CD4-positive, alpha-beta T cell treated with Interleukin-2 at 100 ng/mL for 4 hours (primary cell): ENCODE data around the gene SIK1.
"Not testable (repeated sequence)": the region's sequence is repeated elsewhere in the genome, so short reads cannot be mapped to it uniquely, and the experiment has no call there.

Experiments
- DNase-seq: peaks from one replicate; pipeline ENCODE4 v3.0.0-alpha.2; 2020; ENCODE audit warnings: low spot score

The SIK1 gene

GRCh38 chr21:43439316-43440075 is 12.6 kb upstream of the SIK1 start:
- DNase-seq: not testable (repeated sequence)

DNA sequence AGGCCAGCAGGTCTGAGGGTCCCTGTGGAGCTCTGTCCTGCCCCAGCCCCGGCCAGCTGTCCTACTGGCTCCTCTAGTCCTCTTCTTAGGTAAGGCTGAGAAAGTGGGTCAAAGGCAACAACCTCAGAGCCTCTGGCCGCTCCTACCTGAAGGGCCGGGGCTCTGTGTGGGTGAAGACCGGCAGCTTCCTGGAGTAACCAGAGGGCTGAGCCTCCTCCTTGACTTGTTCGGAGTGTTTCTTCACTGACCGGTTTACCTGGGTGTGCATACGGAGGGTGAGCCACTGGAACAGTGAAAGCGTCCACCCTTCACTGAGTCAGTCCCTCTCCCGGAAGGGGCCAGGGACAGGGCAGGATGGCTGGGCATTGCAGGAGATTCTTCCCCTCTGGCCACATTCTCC is 9.3 kb upstream of the SIK1 start:
- not testable (repeated sequence) for DNase-seq

DNA sequence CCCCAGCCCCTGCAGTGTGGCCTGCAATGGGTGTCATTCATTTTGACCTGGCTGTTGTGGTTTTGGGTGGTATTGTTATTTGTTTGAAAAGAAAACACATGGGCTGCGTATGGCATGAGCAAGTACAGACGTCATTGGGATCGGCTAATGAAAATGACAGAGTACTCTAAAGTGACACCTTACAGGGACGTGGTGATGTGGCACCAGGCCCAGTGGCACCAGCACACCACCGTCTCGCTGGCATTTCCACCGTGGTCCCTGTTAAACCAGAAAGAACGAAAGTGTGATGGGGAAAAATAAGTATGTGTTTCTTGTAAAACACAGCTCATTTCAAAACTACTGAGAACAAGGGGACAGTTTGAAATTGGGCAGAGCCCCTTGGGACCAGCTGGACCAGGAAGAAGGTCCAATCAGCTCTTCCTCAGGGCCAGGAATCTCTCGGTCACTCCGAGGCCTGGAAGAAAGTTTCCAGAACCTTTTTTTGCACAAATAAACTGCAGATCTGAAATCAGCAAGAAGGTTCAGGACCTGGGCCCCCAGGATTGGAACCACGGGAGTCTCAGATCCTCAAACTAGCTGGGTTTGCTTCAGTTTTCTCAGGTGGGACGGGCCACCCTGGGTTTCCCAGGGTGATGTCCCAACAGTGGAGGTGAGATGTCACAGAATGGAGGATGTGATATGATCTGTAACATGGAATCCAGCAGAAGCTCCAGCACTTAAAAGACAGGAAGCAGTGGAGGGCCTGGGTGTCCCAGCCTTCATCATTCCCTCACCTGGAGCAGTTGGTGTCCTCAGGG is 6.6 kb upstream of the SIK1 start:
- not testable (repeated sequence) for DNase-seq

- not testable (repeated sequence) for DNase-seq
Observed at GRCh38 chr21:43430830-43431416, 4.0 kb upstream of the SIK1 start.

DNA sequence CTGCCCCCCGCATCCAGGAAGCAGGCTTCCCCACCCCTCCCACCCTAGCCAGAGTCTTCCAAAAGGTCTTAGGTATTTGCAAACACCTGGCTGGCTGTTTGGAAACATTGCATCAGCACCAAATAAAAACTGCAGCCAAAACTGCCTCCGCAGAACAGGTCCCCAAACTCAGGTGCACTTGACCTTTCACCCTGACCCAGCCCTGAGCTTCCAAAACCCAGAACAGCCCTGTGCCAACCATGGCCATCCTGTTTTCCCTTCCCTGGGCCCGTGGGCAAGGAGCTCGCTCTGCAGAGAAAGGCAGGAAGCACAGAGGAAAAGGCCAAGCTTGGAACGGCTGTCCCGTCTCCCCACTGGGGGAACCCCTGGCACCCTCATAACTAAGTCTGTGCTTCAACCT is 2.0 kb upstream of the SIK1 start:
- DNase-seq: not testable (repeated sequence)

DNA sequence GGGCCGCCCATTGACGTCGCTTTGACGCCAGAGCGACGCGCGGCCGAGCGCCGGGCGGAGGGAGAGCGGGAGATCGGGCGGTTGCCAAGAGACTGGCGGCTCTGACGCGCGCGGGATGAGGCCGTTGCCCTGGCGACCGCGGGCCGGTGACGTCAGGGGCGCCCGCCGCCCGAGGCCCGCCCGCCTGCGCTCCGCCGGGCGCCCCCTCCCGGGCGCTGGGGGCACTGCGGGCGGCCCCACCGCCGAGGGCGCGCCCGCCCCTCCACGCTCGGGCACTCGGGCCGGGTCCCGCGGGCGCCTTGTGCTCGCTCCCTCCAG is 270 bp upstream of the SIK1 start:
- DNase-seq: not testable (repeated sequence)

GRCh38 chr21:43426004-43426403 is 927 bp downstream of the SIK1 start:
- DNase-seq: not testable (repeated sequence)

DNA sequence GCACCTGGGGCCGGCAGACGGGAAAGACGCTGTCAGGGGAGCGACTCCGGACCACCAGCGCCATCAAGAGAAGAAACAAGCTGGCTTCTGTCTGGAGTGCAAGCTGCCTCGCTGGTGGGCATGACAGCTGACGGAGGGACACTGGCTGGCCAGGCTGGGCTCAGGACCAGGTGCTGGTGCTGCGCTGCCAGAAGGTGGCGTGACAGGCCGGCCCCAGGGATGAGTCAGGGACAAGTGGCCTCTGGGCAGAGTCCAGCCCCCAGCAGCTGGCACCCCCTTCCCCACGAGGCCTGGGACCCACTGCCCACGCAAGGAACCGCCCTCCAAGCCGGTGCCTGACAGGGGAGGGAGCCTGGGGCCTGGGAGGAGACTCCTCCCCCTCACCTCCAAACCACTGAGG is 7.5 kb downstream of the SIK1 start:
- not testable (repeated sequence) for DNase-seq

- not testable (repeated sequence) for DNase-seq
Observed at GRCh38 chr21:43414576-43414975, 12.4 kb downstream of the SIK1 start.

DNA sequence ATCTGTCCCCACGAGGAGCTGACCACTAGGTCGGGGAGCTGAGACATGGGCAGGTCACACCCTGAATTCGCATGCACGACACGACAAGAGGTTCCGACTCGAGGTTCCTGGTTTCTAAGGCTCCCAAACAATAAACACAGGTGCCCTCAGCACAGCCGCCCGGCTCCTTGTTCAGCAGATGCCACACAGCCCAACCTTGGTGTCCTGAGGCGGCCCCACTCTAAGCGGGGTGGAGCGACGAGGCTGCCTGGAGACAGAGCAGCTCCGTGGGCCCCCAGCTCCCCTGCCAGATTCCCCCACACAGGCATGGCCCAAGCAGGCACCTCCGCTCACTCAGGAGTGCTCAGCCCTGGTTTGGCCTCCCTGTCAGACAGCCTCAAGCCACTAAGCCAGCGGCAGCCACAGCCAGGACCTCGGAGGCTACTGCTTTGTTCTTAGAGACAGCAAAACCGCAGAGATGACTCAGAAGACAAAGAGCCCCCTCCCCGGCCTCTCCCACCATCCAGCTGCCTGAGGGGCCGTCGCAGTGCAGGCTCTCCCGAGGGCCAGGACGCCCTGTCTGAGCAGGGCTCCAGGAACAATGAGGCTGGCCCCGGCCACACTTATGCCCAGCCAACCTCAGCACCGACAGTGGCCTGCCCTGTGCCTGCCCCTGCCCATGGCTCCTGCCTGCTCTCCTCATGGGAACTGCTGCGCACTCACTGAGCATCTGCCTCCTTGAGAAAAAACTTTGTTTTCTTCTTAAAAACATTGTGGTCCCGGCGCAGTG is 14.7 kb downstream of the SIK1 start:
- not testable (repeated sequence) for DNase-seq

DNA sequence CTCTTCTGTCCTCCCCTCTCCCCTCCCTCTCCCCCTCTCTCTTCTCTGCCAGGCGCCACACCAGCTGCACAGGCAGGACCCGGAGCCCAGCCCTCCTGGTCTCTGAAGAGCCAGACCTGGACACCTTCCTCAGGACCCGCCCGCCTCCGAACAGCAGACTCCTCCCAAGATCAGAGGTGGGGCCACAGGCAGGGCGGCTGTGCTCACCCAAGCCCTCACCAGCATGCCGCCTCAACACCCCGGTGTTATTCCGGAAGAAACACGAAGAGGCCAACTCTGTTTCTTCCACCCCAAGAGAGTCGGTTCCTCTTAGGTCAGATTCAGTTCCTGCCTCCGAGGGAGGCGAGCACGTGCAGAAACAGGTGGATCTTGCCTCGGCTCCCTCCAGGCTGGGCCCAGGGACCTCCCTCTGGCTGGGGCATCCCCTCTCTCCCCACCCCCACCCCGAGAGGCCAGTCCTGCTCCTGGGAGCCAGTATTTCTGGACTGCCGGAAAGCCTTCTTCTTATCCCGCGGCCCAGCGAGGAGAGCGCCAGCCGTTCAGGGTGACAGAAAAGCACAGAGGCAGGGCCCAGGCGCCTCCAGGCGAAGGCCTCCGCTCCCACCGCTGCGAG is 16.4 kb downstream of the SIK1 start:
- DNase-seq: not testable (repeated sequence)

GRCh38 chr21:43407139-43407538 is 19.8 kb downstream of the SIK1 start:
- not testable (repeated sequence) for DNase-seq

DNA sequence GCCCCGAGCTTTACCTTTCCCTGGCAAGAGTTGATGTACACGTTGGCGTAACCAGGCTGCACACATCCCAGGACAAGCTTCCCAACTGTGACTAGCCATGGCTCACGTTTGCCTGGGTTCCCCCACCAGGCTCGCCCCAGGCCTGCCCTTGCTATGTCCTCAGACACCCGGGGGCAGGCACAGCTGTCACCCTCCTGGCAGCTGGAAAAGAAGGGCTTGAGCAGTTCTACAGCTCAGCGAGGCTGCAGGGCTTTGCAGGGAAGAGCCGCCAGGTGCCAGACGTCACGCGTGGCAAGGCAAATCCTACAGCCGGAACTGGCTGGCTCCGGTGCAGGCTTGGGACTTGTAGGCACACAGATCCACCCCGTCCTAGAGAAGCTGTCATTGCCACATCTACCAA is 22.5 kb downstream of the SIK1 start:
- DNase-seq: not testable (repeated sequence)

- not testable (repeated sequence) for DNase-seq
Observed at GRCh38 chr21:43403651-43404430, 23.1 kb downstream of the SIK1 start.

- DNase-seq: not testable (repeated sequence)
Observed at GRCh38 chr21:43401125-43401524, 25.8 kb downstream of the SIK1 start.

DNA sequence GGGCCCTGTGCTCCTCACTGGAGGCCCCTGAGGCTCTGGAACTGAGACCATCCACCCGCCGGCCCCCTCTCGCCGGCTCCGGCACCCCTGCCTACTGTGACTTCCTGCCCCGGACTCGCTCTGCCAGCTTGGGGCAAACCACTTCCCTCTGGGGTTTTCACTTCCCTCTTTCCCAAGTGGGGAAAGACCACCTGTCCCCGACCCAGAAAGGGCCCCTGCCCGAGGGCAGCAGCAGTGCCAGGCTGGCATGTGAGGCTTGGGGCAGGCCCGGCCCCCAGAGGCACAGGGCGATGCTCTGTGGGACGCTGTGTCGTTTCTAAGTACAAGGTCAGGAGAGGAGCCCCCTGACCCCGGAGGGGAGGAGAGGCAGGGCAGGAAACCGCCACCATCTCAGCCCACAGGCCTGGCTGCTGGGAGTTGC is 27.3 kb downstream of the SIK1 start:
- not testable (repeated sequence) for DNase-seq

DNA sequence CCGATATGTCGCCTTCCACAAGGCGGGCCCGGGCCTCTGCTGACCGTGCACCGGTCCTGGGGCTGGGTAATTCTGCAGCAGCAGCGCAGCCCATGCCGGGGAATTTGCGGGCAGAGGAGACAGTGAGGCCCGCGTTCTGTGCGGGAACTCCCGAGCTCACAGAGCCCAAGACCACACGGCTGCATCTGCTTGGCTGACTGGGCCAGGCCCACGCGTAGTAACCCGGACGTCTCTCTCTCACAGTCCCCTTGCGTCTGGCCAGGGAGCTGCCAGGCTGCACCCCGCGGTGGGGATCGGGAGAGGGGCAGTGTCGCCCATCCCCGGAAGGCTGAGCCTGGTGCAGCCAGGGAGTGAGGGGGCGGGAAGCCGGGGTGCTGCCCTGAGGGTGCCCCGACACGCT is 27.8 kb downstream of the SIK1 start:
- DNase-seq: not testable (repeated sequence)

GRCh38 chr21:43398533-43398932 is 28.4 kb downstream of the SIK1 start:
- not testable (repeated sequence) for DNase-seq

DNA sequence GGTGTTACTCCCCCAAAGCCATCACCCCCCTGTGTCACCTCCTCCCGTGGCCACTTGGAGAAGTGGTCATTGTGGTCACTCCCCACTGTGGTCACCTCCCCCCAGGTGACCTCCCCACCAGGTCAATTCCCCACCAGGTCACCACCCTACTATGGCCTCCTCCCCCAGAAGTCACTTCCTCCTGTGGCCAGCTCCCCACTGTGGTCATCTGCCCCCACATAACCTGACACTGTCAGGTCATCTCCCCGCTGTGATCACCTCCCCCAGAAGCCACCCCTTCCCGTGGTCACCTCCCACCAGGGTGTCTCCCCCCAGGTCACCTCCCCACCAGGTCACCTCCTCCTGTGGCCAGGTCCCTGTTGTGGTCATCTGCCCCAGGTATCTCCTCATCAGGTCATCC is 28.9 kb downstream of the SIK1 start:
- DNase-seq: not testable (repeated sequence)

DNA sequence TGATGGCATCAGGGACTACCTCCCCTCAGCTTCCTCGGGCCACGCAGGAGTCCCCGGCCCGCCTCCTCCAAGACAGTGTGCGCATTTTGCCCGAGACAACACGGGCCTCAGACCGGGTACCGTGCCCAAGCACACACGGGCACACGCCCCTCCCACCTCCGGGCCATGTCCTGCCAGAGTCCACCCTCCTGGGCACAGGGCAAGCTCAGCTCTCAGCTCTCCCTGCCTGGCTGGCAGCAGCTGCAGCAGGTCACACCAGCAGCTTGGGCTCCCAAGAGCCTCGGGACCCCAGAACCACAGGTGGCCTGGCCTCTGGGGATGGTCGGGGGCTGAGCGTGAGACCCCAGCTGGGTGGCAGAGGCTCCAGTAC is 29.5 kb downstream of the SIK1 start:
- DNase-seq: not testable (repeated sequence)
